Mesenchymal stem cell (in vitro differentiated cells and primary cell): ENCODE results near the gene NEMP2.
"Not testable (repeated sequence)": the region's sequence is repeated elsewhere in the genome, so short reads cannot be mapped to it uniquely, and the experiment has no call there.

ENCODE experiments used
- DNase-seq: peaks from one replicate; pipeline ENCODE4 v3.0.0-alpha.2; 2013
- H2AFZ ChIP-seq: one replicate; pipeline ENCODE4 v1.6.1; 2013; ENCODE audit warnings: low read depth, mild to moderate bottlenecking, control low read depth, inconsistent platforms, low read length, moderate library complexity
- H2AK5ac ChIP-seq: 2 replicates; pipeline ENCODE4 v1.6.1; 2013; ENCODE audit warnings: low read length, moderate library complexity, mild to moderate bottlenecking, inconsistent platforms; ENCODE audit not compliant: severe bottlenecking
- H2BK120ac ChIP-seq: one replicate; pipeline ENCODE4 v1.6.1; 2013; ENCODE audit warnings: low read depth, mild to moderate bottlenecking, inconsistent platforms, low read length, moderate library complexity
- H2BK12ac ChIP-seq, 2 experiments: one replicate each; pipeline ENCODE4 v1.6.1; 2013; ENCODE audit warnings: inconsistent platforms in 2 of 2, low read length in 2 of 2, mild to moderate bottlenecking in 2 of 2, moderate library complexity in 2 of 2, control low read depth in 1 of 2
- H2BK15ac ChIP-seq: one replicate; pipeline ENCODE4 v1.6.1; 2013; ENCODE audit warnings: mild to moderate bottlenecking, low read depth, inconsistent platforms; ENCODE audit not compliant: poor library complexity, severe bottlenecking
- H2BK5ac ChIP-seq: 2 replicates; pipeline ENCODE4 v1.6.1; 2013; ENCODE audit warnings: low read depth, mild to moderate bottlenecking, low read length, control low read depth, inconsistent platforms; ENCODE audit not compliant: poor library complexity, severe bottlenecking
- H3K14ac ChIP-seq, 2 experiments: one replicate each; pipeline ENCODE4 v1.6.1; 2013; ENCODE audit warnings: inconsistent platforms in 2 of 2, low read length in 2 of 2, control low read depth in 1 of 2, mild to moderate bottlenecking in 1 of 2, moderate library complexity in 1 of 2
- H3K18ac ChIP-seq, 2 experiments: one replicate each; pipeline ENCODE4 v1.6.1; 2013; ENCODE audit warnings: inconsistent platforms in 2 of 2, low read length in 2 of 2, control low read depth in 1 of 2, low read depth in 1 of 2, mild to moderate bottlenecking in 1 of 2
- H3K23ac ChIP-seq, 2 experiments: one replicate each; pipeline ENCODE4 v1.6.1; 2013; ENCODE audit warnings: inconsistent platforms in 2 of 2, low read length in 2 of 2, mild to moderate bottlenecking in 2 of 2, moderate library complexity in 2 of 2, control low read depth in 1 of 2
- H3K27ac ChIP-seq: 2 replicates; pipeline ENCODE4 v1.5.1; 2013; ENCODE audit warnings: mild to moderate bottlenecking, moderate library complexity, low read length, control low read depth, inconsistent platforms; ENCODE audit not compliant: poor library complexity, severe bottlenecking
- H3K27me3 ChIP-seq, 2 experiments: 2 replicates each; pipeline versions ENCODE4 v1.6.1 to v1.7.0; 2013; ENCODE audit warnings: low read length in 2 of 2, mild to moderate bottlenecking in 2 of 2, moderate library complexity in 2 of 2, control low read depth in 1 of 2, inconsistent platforms in 1 of 2; ENCODE audit not compliant: control insufficient read depth in 1 of 2, insufficient read depth in 1 of 2
- H3K36me3 ChIP-seq, 2 experiments: 2 replicates each; pipeline versions ENCODE4 v1.6.1 to v1.7.0; 2013; ENCODE audit warnings: low read length in 2 of 2, control low read depth in 1 of 2, inconsistent platforms in 1 of 2, low read depth in 1 of 2, mild to moderate bottlenecking in 1 of 2; ENCODE audit not compliant: insufficient read depth in 2 of 2, control insufficient read depth in 1 of 2
- H3K4ac ChIP-seq, 2 experiments: one replicate each; pipeline ENCODE4 v1.6.1; 2013; ENCODE audit warnings: inconsistent platforms in 2 of 2, low read length in 2 of 2, mild to moderate bottlenecking in 2 of 2, moderate library complexity in 2 of 2, control low read depth in 1 of 2, low read depth in 1 of 2
- H3K4me1 ChIP-seq: 2 replicates; pipeline ENCODE4 v1.6.1; 2013; ENCODE audit warnings: low read depth, low read length, control low read depth; ENCODE audit not compliant: control insufficient read depth, insufficient read depth
- H3K4me2 ChIP-seq: 2 replicates; pipeline ENCODE4 v1.6.1; 2013; ENCODE audit warnings: low read length, mild to moderate bottlenecking, inconsistent platforms; ENCODE audit not compliant: poor library complexity, severe bottlenecking
- H3K4me3 ChIP-seq, 2 experiments: 2 replicates each; pipeline versions ENCODE4 v1.5.1 to v1.7.0; 2013; ENCODE audit warnings: low read length in 2 of 2, mild to moderate bottlenecking in 2 of 2, control low read depth in 1 of 2, low read depth in 1 of 2; ENCODE audit not compliant: insufficient read depth in 1 of 2
- H3K79me1 ChIP-seq: replicated peaks from 2 replicates; pipeline ENCODE4 v1.6.1; 2013; ENCODE audit warnings: mild to moderate bottlenecking, control low read depth, low read length, inconsistent platforms; ENCODE audit not compliant: poor library complexity, severe bottlenecking
- H3K9ac ChIP-seq: 2 replicates; pipeline ENCODE4 v1.7.0; 2013; ENCODE audit warnings: mild to moderate bottlenecking, low read length, moderate library complexity
- H3K9me3 ChIP-seq: 2 replicates; pipeline ENCODE4 v1.7.0; 2013; ENCODE audit warnings: mild to moderate bottlenecking, low read length; ENCODE audit not compliant: control insufficient read depth
- H4K8ac ChIP-seq: one replicate; pipeline ENCODE4 v1.6.1; 2013; ENCODE audit warnings: inconsistent platforms, mild to moderate bottlenecking, low read length, moderate library complexity
- H4K91ac ChIP-seq: one replicate; pipeline ENCODE4 v1.6.1; 2013; ENCODE audit warnings: mild to moderate bottlenecking, low read length, inconsistent platforms
- WGBS: methylation state at CpG from one replicate; pipeline ENCODE4 v1.1.7; 2013; ENCODE audit warnings: mixed read lengths; 5-methylcytosine and 5-hydroxymethylcytosine counted together

Gene NEMP2

DNA sequence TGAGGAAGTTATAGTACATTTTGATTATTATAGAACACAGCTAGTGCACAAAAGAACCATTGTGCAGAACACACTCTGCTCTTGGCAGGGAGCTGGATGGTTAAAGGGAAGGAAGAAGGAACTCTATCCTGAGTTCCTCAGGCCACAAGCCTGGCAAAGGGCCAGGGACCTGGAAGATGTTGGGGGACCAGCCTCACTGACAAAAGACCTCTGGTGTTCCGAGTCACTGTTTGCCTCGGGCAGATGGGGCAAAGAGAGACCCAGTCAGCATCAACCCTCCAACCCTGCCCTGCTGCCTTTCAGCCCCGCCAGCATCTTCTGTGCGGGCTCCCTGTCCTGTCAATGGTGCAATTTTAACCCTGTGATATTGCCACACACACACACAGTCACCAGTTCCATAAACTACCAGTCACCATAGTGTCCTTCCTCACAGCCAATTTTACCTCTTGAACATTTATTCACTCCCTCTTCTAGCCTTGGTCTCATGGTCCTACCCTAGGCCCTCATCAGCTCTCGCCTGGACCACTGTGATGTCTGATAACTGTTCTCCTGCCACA lies 21.9 kb downstream of the NEMP2 start:
- Histone ChIP-seq H3K4me2 (no peak overlapping the region), H2BK12ac (no peak overlapping the region), H3K79me1 (no peaks in the 10 kb centered on the region), H3K18ac (no peak overlapping the region), H3K4me3 (no peak overlapping the region), H3K9ac (no peak overlapping the region), H2BK120ac (no peak overlapping the region), H2AFZ (no peak overlapping the region), H2BK5ac (no peak overlapping the region), H2AK5ac (no peak overlapping the region), H3K27ac (no peak overlapping the region), H2BK15ac (no peak overlapping the region), H3K9me3 (no peaks in the 10 kb centered on the region), H3K23ac (no peak overlapping the region), H3K4me1 (no peaks in the 10 kb centered on the region), H3K4ac (no peak overlapping the region), H3K14ac (no peak overlapping the region), H3K36me3 (no peaks in the 10 kb centered on the region), H4K91ac (no peak overlapping the region), H3K27me3 (no peaks in the 10 kb centered on the region), H4K8ac (no peak overlapping the region)
- 91% methylated on average over 5 of the region's 5 CpGs for WGBS
- DNase-seq, result no peak

DNA sequence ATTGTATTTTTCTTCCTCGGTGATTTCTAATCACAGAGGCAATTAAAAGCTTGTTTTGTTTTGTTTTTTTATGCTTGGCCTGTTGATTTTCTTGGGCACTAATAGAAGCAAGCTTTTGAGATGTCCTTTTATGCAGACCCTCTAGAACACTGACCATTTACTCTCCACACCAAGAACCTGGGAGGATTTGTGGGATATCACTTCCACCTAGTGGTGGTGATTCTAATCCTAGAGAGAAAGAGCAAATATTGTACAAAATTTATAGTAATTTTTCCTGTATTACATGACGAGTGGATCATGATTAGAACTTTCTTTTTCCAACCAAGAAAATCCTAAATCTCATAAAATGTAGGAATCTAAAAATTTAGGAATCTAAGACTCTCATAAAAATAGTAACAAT lies 23.4 kb downstream of the NEMP2 start:
- no peak overlapping the region for H3K4me3 ChIP-seq
- H3K27ac ChIP-seq, result no peak overlapping the region
- H4K8ac ChIP-seq, result no peak overlapping the region
- H4K91ac ChIP-seq, result no peak overlapping the region
- peaks cover 2% of the 10 kb centered on the region in 2 experiments for H3K36me3 ChIP-seq
- no peak overlapping the region for H3K23ac ChIP-seq
- no peak overlapping the region for H2BK120ac ChIP-seq
- peak; percentile 53 for DNase-seq
- no peaks in the 10 kb centered on the region for H3K79me1 ChIP-seq
- no peak overlapping the region for H2BK12ac ChIP-seq
- H2AFZ ChIP-seq, result no peak overlapping the region
- H2BK5ac ChIP-seq, result no peak overlapping the region
- H3K14ac ChIP-seq, result no peak overlapping the region
- H3K18ac ChIP-seq, result no peak overlapping the region
- 100% methylated on average over 1 of the region's 2 CpGs for WGBS
- H3K27me3 ChIP-seq, result no peaks in the 10 kb centered on the region
- H3K4ac ChIP-seq, result no peak overlapping the region
- H2BK15ac ChIP-seq, result no peak overlapping the region
- H3K9ac ChIP-seq, result peak overlapping the region; percentile 44
- no peak overlapping the region for H3K4me2 ChIP-seq
- H3K9me3 ChIP-seq, result no peaks in the 10 kb centered on the region
- no peak overlapping the region for H2AK5ac ChIP-seq
- no peaks in the 10 kb centered on the region for H3K4me1 ChIP-seq

DNA sequence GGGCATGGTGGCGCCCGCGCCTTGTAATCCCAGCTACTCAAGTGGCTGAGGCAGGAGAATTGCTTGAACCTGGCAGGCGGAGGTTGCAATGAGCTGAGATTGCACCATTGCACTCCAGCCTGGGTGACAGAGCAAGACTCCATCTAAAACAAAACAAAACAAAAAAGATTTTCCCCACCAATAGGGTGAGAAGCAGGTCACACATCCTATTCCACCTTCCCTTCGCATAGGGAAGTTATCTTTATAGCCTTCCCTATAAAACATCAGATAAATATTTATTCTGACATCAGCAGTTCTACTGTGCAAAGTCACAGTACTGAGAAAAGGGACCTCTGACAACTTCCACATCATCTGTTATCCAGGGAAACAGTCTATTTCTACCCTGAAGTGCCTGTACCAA lies 24.6 kb downstream of the NEMP2 start:
- H3K27me3 ChIP-seq, H2AFZ ChIP-seq, H3K18ac ChIP-seq, H3K9me3 ChIP-seq, H2BK5ac ChIP-seq, H3K4me3 ChIP-seq, H4K91ac ChIP-seq, H3K9ac ChIP-seq, H3K4ac ChIP-seq, DNase-seq, H4K8ac ChIP-seq, H3K14ac ChIP-seq, H3K27ac ChIP-seq, H2BK120ac ChIP-seq, H2AK5ac ChIP-seq, H2BK12ac ChIP-seq, H3K23ac ChIP-seq, H3K4me1 ChIP-seq, H3K79me1 ChIP-seq, H3K36me3 ChIP-seq, H3K4me2 ChIP-seq, H2BK15ac ChIP-seq: not testable (repeated sequence)
- 97% methylated on average over 5 of the region's 5 CpGs for WGBS

DNA sequence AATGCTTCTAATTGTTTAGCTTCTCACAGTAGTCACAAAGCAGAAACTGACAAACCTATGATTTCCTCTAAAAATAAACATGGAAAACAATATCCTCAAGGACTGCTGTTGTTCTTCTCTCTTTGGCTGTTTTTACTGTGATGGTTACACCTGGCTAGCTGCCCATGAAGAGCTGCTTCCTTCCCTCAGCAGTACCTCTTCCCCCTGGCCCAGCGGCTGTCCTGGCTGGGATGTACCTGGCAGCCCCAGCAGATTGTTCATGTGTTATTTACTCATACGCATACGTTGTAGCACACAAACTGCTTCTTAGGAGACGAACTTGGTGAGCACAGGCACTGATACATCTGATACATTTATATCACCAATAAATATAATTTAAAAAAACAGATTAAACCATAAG lies 27.4 kb downstream of the NEMP2 start:
- H3K23ac ChIP-seq, result no peak overlapping the region
- H2AK5ac ChIP-seq, result no peak overlapping the region
- no peak overlapping the region for H3K4ac ChIP-seq
- H3K36me3 ChIP-seq, result peaks cover 2 to 10% of the 10 kb centered on the region in 2 experiments
- WGBS, result 92% methylated on average over 2 of the region's 4 CpGs
- H2BK120ac ChIP-seq, result no peak overlapping the region
- no peaks in the 10 kb centered on the region for H3K79me1 ChIP-seq
- H3K9me3 ChIP-seq, result no peaks in the 10 kb centered on the region
- no peak overlapping the region for H2BK12ac ChIP-seq
- H3K4me1 ChIP-seq, result no peaks in the 10 kb centered on the region
- H3K27me3 ChIP-seq, result no peaks in the 10 kb centered on the region
- H4K8ac ChIP-seq, result no peak overlapping the region
- no peak overlapping the region for H3K27ac ChIP-seq
- no peak overlapping the region for H2BK15ac ChIP-seq
- no peak overlapping the region for H3K4me2 ChIP-seq
- H2BK5ac ChIP-seq, result no peak overlapping the region
- H3K18ac ChIP-seq, result peak overlapping the region in 1 of 2 experiments; percentile 21
- H3K14ac ChIP-seq, result no peak overlapping the region
- no peak overlapping the region for H3K4me3 ChIP-seq
- H3K9ac ChIP-seq, result no peak overlapping the region
- no peak overlapping the region for H2AFZ ChIP-seq
- no peak for DNase-seq
- no peak overlapping the region for H4K91ac ChIP-seq
